Measurements from ENCODE around the gene DTNB.

- TF ChIP-seq POLR2AphosphoS5 (IDR thresholded peaks at IDR 0.05; ENCODE audit: insufficient read depth in 1 of 2, low read depth in 1 of 2): no peak
- no peak for TF ChIP-seq POLR2A (IDR thresholded peaks at IDR 0.05)
- TF ChIP-seq CTCF (IDR thresholded peaks at IDR 0.05): no peak
These were observed 107.3 kb downstream of the DTNB start for GRCh38 chr2:25566094-25566493.

Measured in vagina (tissue), 2 donors.